ENCODE results near the gene PEBP1.

GRCh38 chr12:118188690-118189371 lies 52.9 kb downstream of the PEBP1 start:
- TF ChIP-seq YY1 (IDR thresholded peaks at IDR 0.05; ENCODE audit: low read depth, low read length): no peak
- TF ChIP-seq POLR2AphosphoS5 (IDR thresholded peaks at IDR 0.05; ENCODE audit: low read length): no peak
- no peak for TF ChIP-seq ZSCAN29 (IDR thresholded peaks at IDR 0.05)
- TF ChIP-seq, protein P1, sequence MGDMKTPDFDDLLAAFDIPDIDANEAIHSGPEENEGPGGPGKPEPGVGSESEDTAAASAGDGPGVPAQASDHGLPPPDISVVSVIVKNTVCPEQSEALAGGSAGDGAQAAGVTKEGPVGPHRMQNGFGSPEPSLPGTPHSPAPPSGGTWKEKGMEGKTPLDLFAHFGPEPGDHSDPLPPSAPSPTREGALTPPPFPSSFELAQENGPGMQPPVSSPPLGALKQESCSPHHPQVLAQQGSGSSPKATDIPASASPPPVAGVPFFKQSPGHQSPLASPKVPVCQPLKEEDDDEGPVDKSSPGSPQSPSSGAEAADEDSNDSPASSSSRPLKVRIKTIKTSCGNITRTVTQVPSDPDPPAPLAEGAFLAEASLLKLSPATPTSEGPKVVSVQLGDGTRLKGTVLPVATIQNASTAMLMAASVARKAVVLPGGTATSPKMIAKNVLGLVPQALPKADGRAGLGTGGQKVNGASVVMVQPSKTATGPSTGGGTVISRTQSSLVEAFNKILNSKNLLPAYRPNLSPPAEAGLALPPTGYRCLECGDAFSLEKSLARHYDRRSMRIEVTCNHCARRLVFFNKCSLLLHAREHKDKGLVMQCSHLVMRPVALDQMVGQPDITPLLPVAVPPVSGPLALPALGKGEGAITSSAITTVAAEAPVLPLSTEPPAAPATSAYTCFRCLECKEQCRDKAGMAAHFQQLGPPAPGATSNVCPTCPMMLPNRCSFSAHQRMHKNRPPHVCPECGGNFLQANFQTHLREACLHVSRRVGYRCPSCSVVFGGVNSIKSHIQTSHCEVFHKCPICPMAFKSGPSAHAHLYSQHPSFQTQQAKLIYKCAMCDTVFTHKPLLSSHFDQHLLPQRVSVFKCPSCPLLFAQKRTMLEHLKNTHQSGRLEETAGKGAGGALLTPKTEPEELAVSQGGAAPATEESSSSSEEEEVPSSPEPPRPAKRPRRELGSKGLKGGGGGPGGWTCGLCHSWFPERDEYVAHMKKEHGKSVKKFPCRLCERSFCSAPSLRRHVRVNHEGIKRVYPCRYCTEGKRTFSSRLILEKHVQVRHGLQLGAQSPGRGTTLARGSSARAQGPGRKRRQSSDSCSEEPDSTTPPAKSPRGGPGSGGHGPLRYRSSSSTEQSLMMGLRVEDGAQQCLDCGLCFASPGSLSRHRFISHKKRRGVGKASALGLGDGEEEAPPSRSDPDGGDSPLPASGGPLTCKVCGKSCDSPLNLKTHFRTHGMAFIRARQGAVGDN (IDR thresholded peaks at IDR 0.05): no peak
- TF ChIP-seq POLR2A (IDR thresholded peaks at IDR 0.05; ENCODE audit: low read depth, low read length): no peak
- no peak for TF ChIP-seq MYC (IDR thresholded peaks at IDR 0.05; ENCODE audit: insufficient read depth, insufficient read length, insufficient replicate concordance, low read length, severe bottlenecking)
- no peak for TF ChIP-seq NBN (IDR thresholded peaks at IDR 0.05)
- TF ChIP-seq SMC3 (IDR thresholded peaks at IDR 0.05; ENCODE audit: borderline replicate concordance, low read length): no peak
- TF ChIP-seq, protein P2, sequence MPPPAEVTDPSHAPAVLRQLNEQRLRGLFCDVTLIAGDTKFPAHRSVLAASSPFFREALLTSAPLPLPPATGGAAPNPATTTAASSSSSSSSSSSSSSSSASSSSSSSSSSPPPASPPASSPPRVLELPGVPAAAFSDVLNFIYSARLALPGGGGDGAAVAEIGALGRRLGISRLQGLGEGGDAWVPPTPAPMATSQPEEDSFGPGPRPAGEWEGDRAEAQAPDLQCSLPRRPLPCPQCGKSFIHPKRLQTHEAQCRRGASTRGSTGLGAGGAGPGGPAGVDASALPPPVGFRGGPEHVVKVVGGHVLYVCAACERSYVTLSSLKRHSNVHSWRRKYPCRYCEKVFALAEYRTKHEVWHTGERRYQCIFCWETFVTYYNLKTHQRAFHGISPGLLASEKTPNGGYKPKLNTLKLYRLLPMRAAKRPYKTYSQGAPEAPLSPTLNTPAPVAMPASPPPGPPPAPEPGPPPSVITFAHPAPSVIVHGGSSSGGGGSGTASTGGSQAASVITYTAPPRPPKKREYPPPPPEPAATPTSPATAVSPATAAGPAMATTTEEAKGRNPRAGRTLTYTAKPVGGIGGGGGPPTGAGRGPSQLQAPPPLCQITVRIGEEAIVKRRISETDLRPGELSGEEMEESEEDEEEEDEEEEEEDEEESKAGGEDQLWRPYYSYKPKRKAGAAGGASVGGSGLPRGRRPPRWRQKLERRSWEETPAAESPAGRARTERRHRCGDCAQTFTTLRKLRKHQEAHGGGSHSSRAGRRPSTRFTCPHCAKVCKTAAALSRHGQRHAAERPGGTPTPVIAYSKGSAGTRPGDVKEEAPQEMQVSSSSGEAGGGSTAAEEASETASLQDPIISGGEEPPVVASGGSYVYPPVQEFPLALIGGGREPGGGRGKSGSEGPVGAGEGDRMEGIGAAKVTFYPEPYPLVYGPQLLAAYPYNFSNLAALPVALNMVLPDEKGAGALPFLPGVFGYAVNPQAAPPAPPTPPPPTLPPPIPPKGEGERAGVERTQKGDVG (CRISPR knock-in tag; IDR thresholded peaks at IDR 0.05): no peak
- TF ChIP-seq LARP7 (IDR thresholded peaks at IDR 0.05): no peak
- TF ChIP-seq CREB1 (IDR thresholded peaks at IDR 0.05; ENCODE audit: low read depth): no peak

All from GM12878 (cell line).